KOPT-K1 (cell line): ENCODE data around the gene OCEL1.
"Not testable (repeated sequence)": the region's sequence is repeated elsewhere in the genome, so short reads cannot be mapped to it uniquely, and the experiment has no call there.

ENCODE experiments used
- H3K27ac ChIP-seq: fragments of 200-600 bp; sonication (generic); 2 replicates; pipeline ENCODE4 v1.5.1; 2016; ENCODE audit warnings: antibody characterized with exemption, mild to moderate bottlenecking, low read depth, low read length; ENCODE audit not compliant: poor library complexity, severe bottlenecking
- H3K36me3 ChIP-seq: fragments of 200-600 bp; sonication (generic); 2 replicates; pipeline ENCODE4 v1.5.1; 2017; ENCODE audit warnings: antibody characterized with exemption, mild to moderate bottlenecking, low read length, moderate library complexity; ENCODE audit not compliant: insufficient read depth
- H3K9me3 ChIP-seq: fragments of 200-600 bp; sonication (generic); 2 replicates; pipeline ENCODE4 v1.5.1; 2017; ENCODE audit warnings: antibody characterized with exemption, low read length, mild to moderate bottlenecking; ENCODE audit not compliant: insufficient read depth, poor library complexity, severe bottlenecking

The OCEL1 gene, protein sequence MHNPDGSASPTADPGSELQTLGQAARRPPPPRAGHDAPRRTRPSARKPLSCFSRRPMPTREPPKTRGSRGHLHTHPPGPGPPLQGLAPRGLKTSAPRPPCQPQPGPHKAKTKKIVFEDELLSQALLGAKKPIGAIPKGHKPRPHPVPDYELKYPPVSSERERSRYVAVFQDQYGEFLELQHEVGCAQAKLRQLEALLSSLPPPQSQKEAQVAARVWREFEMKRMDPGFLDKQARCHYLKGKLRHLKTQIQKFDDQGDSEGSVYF

DNA sequence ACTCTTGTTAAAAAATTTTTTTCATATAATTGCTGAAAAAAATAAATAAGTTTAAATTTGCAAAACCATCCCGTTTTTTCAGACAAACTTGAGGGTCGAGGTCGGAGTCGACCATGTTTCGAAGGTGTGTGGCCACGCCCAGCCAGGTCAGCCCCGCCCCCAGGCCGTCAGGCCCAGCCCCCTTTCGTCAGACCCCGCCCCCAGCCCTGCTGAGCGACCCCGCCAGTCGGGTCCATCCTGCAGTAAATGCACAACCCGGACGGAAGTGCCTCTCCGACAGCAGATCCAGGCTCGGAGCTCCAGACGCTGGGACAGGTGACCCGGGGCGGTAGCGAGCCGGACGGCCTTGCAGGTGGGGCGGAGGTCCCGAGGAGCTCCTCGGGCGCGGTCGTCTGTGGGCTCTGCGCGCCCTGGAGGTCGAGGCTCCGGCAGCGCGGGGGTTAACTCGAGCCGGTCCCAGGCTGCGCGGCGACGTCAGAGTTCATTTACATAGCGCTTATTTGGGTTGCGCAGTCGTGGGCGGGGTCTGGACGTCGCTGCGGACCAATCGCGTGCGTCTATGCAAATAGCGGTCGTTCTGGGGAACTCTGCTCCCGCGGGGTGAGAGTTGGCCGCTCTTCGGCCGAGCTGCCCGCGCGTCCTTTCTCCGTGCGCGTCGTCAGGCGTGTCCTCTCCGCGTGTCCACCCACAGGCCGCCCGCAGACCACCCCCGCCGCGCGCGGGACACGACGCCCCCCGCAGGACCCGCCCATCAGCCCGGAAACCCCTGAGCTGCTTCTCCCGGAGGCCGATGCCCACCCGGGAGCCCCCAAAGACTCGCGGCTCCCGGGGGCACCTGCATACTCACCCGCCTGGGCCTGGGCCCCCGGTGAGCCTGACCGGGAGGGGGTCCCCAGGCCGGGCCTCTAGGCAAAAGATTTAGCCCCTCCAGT, at the start of gene OCEL1:
Gene OCEL1 (plus strand): TSS at position 225 of the 932 bp plus-strand sequence. CDS start 22 bp downstream, at position 247.
- no peaks in the 10 kb centered on the region for H3K9me3 ChIP-seq
- peaks cover 13% of the 10 kb centered on the region; the same call in 1 of the 2 replicates for H3K36me3 ChIP-seq
- H3K27ac ChIP-seq = peak within 1 kb of the TSS; percentile 48

DNA sequence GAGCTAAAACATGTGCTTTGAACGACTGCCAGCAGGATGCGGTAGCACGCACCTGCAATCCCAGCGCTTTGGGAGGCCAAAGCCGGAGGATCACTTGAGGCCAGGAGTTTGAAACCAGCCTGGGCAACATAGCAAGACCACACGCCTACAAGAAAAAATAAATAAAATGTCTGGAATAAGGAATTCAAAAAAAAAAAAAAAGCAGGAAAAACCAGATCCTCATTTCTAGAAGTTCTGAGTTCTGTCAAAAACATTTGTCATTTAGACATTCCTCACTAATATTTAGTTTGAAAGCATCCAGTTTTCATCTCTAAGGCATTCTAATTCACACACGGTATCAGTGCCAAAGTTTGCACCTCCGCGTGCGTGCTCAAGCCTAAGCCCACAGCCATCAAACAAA, 47.7 kb upstream of the OCEL1 start:
- peaks cover 93% of the 10 kb centered on the region for H3K36me3 ChIP-seq
- no peaks in the 10 kb centered on the region for H3K9me3 ChIP-seq
- no peak overlapping the region for H3K27ac ChIP-seq

DNA sequence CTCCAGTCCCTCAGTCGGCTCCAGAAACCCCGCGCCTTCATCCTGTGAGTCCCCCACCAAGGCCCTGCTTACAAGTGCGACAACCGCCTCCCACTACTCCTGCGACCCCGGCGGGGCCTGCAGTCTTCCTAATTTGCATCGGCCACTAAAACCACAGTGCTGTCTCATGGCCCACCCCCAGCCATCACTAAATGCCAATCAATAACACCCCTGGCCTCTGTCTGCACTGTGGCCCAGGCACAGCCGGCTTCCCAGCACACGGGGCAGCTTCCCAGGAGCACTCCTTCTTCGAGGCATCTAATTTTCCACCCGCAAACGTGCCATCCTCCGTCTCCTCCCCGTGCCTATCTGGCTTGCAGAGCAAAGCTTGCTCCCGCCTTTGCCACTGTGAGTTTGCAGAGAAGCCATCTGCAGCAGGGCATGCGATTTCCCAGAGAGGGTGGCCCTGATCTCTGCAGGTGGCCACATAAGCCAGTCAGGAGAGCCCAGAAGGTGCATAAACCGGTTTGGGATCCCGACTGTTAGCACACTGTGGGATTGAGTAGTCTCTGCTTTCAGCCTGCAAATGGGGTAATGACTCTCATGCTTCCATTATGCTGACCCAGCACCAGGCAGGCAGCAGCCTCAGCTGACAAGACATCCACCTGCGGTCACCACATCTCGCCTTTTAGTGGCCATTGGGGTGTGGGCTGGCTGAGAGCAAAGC, 44.9 kb upstream of the OCEL1 start:
- no peak overlapping the region for H3K27ac ChIP-seq
- H3K9me3 ChIP-seq = no peaks in the 10 kb centered on the region
- H3K36me3 ChIP-seq = peaks cover 92% of the 10 kb centered on the region

DNA sequence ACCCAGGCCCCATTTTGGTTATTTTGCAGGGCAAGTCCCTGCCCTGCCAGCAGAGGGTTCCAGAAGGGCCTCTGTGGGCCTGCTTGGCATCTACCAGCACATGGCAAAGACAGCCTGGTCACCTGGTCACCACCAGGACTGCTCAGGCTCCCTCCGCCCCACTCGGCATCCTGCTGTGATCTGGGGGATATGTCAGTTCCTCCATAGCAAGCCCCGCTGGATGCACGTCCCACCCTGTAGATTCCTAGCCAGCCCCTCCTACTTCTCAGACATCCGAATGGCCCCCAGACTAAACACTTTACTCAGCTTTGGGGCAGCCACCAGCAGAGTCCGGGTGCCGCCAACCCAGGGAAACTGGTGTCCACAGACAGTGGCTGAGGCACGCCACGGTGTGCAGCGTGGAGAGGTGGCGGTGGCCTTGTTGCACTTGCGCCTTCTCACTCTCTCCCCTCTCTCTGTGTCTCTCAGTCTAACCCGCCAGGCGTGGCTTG, 42.7 kb upstream of the OCEL1 start:
- peaks cover 92% of the 10 kb centered on the region for H3K36me3 ChIP-seq

DNA sequence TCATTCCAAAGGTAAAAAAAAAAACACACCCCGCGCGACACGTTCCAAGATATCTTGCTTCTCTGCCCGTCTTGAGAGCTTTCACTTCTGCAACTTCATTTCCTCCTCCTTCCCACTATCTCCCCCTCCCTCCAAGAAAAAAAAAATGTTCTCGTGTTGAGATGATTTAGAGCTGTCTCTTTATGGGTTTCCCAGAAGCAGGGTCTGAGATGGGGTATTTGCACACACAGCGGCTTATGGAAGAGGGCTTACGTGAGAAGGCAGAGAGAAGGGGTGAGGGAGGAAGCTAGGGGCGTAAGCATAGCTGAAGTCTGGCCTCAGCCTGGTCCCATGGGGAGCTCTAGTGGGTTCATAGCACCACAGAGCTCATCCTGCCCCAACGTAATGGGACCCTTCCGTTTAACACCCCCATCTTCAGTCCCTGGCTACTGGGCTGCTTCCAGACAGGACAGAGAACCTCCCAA, 42.1 kb upstream of the OCEL1 start:
- no peaks in the 10 kb centered on the region for H3K9me3 ChIP-seq
- H3K36me3 ChIP-seq = peaks cover 91% of the 10 kb centered on the region
- H3K27ac ChIP-seq = no peak overlapping the region

More for the DNA sequence above, 42.7 kb upstream of the OCEL1 start:
- Histone ChIP-seq H3K9me3 (no peaks in the 10 kb centered on the region), H3K27ac (no peak overlapping the region)

DNA sequence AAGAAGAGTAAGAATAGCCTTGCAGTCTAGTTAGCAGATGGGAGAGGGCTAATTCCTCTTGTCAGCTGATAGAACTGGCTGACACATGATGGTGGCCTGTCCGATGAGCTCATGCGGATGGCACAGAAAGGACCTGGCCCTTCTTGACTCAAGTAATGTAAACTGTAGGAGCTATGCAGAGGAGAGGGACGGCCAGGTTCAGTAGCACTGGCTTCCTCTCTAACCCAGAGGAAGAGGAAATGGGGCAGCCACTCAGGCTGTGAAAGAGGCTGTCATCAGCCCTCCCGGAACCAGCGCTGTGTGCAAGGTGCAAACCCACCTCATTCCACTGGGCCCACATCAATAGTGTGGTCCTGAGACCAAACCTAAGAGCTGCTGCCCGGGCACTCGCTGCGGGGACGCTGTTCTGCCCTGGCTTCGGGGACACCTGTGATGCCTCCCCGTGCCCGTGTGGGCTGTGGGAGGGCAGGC, 41.6 kb upstream of the OCEL1 start:
- Histone ChIP-seq H3K27ac (no peak overlapping the region), H3K9me3 (no peaks in the 10 kb centered on the region), H3K36me3 (peaks cover 91% of the 10 kb centered on the region)

DNA sequence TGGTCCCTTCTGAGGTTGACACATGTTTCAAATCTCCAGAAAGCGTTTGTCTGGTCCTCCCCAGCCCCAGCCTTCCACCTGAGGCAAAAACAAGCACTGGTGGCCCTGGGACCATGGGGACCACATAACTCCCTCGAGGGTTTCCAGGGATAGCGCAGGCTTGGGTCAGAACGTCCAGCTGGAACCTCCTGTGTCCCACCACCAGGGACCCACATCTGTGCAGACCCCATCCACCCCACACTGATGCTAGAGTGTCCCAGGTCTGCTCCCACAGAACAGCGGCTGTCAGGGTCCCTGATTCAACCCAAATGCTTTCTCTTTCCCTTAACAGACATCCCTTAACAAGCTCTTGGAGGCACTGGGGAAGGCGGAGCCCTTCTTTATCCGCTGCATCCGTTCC, 40.4 kb upstream of the OCEL1 start:
- Histone ChIP-seq H3K9me3 (no peaks in the 10 kb centered on the region), H3K27ac (no peak overlapping the region), H3K36me3 (peaks cover 97% of the 10 kb centered on the region)

DNA sequence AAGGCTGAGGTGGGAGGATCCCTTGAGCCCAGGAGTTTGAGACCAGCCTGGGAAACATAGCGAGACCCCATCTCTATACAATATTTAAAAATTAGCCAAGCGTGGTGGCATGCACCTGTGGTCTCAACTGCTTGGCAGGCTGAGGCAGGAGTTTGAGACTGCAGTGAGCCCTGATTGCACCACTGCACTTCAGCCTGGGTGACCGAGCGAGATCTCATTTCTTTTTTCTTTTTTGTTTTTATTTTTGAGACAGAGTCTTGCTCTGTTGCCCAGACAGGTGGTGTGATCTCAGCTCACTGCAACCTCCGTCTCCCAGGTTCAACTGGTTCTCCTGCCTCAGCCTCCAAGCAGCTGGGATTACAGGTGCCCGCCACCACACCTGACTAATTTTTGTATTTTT, 34.3 kb upstream of the OCEL1 start:
- peaks cover 98% of the 10 kb centered on the region for H3K36me3 ChIP-seq
- H3K9me3 ChIP-seq, H3K27ac ChIP-seq: not testable (repeated sequence)

DNA sequence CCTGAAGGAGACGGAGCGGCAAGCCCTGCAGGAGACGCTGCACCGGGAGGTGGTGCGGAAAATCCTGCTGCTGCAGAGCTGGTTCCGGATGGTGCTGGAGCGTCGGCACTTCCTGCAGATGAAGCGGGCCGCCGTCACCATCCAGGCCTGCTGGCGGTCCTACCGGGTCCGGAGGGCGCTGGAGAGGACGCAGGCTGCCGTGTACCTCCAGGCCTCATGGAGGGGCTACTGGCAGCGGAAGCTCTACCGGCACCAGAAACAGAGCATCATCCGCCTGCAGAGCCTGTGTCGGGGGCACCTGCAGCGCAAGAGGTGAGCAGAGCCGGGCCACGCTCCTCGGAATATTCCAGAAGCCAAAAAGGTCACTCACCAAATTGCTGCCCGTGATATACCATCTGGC, 33.3 kb upstream of the OCEL1 start:
- H3K36me3 ChIP-seq = peaks cover 97% of the 10 kb centered on the region
- H3K27ac ChIP-seq = no peak overlapping the region
- H3K9me3 ChIP-seq = no peaks in the 10 kb centered on the region

DNA sequence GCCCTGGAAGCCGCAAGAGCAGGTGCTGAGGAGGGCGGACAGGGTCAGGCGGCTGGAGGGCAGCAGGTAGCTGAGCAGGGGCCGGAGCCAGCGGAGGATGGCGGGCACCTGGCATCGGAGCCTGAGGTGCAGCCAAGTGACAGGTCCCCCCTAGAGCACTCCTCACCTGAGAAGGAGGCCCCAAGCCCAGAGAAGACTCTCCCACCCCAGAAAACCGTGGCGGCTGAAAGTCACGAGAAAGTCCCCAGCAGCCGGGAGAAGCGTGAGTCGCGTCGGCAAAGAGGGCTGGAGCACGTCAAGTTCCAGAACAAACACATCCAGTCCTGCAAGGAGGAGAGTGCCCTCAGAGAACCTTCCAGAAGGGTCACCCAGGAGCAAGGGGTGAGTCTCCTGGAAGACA, 31.4 kb upstream of the OCEL1 start:
- H3K36me3 ChIP-seq = peaks cover 96% of the 10 kb centered on the region
- H3K9me3 ChIP-seq = no peaks in the 10 kb centered on the region
- H3K27ac ChIP-seq = no peak overlapping the region

DNA sequence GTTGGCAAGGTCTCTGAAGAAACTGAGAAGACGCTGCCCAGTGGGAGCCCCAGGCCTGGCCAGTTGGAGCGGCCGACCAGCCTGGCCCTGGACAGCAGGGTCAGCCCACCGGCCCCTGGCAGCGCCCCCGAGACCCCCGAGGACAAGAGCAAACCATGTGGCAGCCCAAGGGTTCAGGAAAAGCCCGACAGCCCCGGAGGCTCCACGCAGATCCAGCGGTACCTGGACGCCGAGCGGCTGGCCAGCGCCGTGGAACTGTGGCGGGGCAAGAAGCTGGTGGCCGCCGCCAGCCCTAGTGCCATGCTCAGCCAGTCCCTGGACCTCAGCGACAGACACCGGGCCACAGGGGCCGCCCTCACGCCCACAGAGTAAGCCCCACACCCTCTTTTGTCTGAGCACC, 30.9 kb upstream of the OCEL1 start:
- Histone ChIP-seq H3K27ac (no peak overlapping the region), H3K36me3 (peaks cover 96% of the 10 kb centered on the region), H3K9me3 (no peaks in the 10 kb centered on the region)

DNA sequence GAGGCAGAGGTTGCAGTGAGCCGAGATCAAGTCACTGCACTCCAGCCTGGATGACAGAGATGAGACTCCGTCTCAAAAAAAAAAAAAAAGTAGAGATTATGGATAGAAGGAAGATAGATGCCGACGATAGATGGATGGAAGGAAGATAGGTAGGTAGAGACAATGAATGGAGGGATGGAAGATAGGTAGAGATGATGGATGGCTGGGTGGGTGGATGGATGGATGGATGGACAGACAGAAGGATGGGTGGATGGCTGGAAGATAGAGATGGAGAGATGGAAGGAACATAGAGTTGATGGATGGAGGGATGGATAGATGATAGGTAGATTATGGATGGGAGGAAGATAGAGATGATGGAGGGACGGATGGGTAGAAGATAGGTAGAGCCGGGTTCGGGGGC, 29.4 kb upstream of the OCEL1 start:
- Histone ChIP-seq H3K9me3 (no peaks in the 10 kb centered on the region), H3K27ac (no peak overlapping the region), H3K36me3 (peaks cover 96% of the 10 kb centered on the region)

DNA sequence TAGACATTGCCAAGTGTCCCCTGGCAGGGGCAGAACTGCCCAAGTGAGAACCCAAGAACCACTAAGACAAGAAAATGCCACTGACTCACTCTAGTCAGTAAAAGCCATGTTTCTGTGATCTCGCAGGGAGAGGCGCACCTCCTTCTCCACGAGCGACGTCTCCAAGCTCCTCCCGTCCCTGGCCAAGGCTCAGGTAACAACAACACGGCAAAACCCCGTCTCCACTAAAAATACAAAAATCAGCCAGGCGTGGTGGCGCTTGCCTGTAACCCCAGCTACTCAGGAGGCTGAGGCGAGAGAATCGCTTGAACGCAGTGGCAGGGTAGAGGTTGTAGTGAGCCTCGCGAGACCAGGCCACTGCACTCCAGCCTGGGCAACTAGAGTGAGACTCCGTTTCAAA, 28.4 kb upstream of the OCEL1 start:
- no peak overlapping the region for H3K27ac ChIP-seq
- H3K36me3 ChIP-seq = peaks cover 96% of the 10 kb centered on the region
- H3K9me3 ChIP-seq = no peaks in the 10 kb centered on the region

DNA sequence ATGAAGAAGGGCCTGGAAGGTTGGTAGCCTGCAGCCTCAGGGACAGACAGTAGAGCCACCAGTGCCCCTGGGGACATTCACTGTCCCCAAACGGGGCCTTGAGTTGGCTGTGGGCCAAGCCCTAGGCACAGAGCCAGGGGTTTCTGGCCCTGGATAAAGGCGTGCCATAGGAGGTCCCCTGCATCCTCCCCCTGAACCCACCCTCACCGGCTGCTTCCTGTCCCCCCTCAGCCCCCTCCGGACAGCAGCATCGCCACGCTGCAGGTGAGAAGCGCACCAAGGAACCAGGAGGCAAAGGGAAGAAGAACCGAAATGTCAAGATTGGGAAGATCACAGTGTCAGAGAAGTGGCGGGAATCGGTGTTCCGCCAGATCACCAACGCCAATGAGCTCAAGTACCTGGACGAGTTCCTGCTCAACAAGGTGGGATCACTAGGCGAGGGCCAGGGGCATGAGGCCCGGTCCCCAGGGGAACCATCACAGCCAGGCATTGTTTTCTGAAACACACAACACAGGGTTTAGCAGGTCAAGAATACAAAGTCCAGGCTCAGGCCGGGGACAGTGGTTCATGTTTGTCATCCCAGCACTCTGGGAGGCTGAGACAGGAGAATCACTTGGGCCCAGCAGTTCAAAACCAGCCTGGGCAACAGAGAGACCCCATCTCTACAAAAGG, 25.5 kb upstream of the OCEL1 start:
- H3K36me3 ChIP-seq = peaks cover 96% of the 10 kb centered on the region
- no peak overlapping the region for H3K27ac ChIP-seq
- H3K9me3 ChIP-seq = no peaks in the 10 kb centered on the region
